K562 (cell line): ENCODE results near the gene PTPN7. TPM values are rescaled to one million over a fixed set of nuclear protein-coding genes. Genes with fewer than 3 reads are reported as not detected.

Experiments used
- COPS2 ChIP-seq: fragments of 450-650 bp; conservative IDR thresholded peaks from 2 replicates; pipeline ENCODE4 v1.6.1; 2016; ENCODE audit warnings: mild to moderate bottlenecking, moderate library complexity
- EGR1 ChIP-seq: fragments of 450-650 bp; conservative IDR thresholded peaks from 2 replicates; pipeline ENCODE4 v1.6.1; 2017; ENCODE audit warnings: mild to moderate bottlenecking
- ETS2 ChIP-seq: IDR thresholded peaks from 2 replicates; pipeline ENCODE4 v1.6.1; 2016; ENCODE audit warnings: borderline replicate concordance, missing genetic modification characterization, mild to moderate bottlenecking, moderate library complexity, missing compliant biosample characterization; ENCODE audit not compliant: poor library complexity, severe bottlenecking
- FOSL1 ChIP-seq: fragments of 200-800 bp; sonication (Bioruptor generic); conservative IDR thresholded peaks from 2 replicates; pipeline ENCODE4 v1.6.1; 2016; ENCODE audit warnings: missing genetic modification characterization, missing compliant biosample characterization
- MAX ChIP-seq: sonication (generic); formaldehyde crosslinking; IDR thresholded peaks from 2 replicates; pipeline ENCODE4 v1.9.0; 2022; ENCODE audit warnings: mild to moderate bottlenecking, missing genetic modification reagents
- POLR2G ChIP-seq: fragments of 200-400 bp; formaldehyde crosslinking; IDR thresholded peaks from 2 replicates; pipeline ENCODE4 v1.6.1; 2017; ENCODE audit warnings: low read depth, mild to moderate bottlenecking, antibody characterized with exemption, low read length, moderate library complexity
- SFPQ ChIP-seq: fragments of 200-400 bp; formaldehyde crosslinking; IDR thresholded peaks from 2 replicates; pipeline ENCODE4 v1.6.1; 2017; ENCODE audit warnings: mild to moderate bottlenecking, low read depth, low read length, moderate library complexity
- SMAD2 ChIP-seq: fragments of 150-350 bp; IDR thresholded peaks from 2 replicates; pipeline ENCODE4 v1.6.1; 2014; ENCODE audit warnings: low read depth, mild to moderate bottlenecking, low read length
- STAT6 ChIP-seq: sonication (generic); formaldehyde crosslinking; IDR thresholded peaks from 2 replicates; pipeline ENCODE4 v1.8.1; 2023; ENCODE audit warnings: mild to moderate bottlenecking, missing genetic modification reagents
- TARDBP ChIP-seq: fragments of 450-650 bp; IDR thresholded peaks from 2 replicates; pipeline ENCODE4 v1.6.1; 2016
- TCF7L2 ChIP-seq: fragments of 150-350 bp; IDR thresholded peaks from 2 replicates; pipeline ENCODE4 v1.6.1; 2016; ENCODE audit warnings: low read depth, mild to moderate bottlenecking, low read length, moderate library complexity
- ZBTB43 ChIP-seq: sonication (generic); formaldehyde crosslinking; IDR thresholded peaks from 2 replicates; pipeline ENCODE4 v1.8.0; 2023; ENCODE audit warnings: mild to moderate bottlenecking, missing genetic modification reagents
- ZNF3 ChIP-seq: fragments of 250-450 bp; sonication (Bioruptor Pico); IDR thresholded peaks from 2 replicates; pipeline ENCODE4 v1.5.0; 2021; ENCODE audit warnings: mild to moderate bottlenecking, moderate library complexity
- polyA plus RNA-seq, 8 experiments: library from polyadenylated mRNA; depleted of rRNA in 4 of 8; stranded (reverse) in 5 of 8; unstranded in 3 of 8; fragments of >200 nt; fragmentation: Nextera tagmentation in 2 of 8; fragmentation: Illumina TruSeq in 1 of 8; extraction: Ambion mirVana in 2 of 8; extraction: Trizol in 1 of 8; gene quantifications; 2 replicates each; pipeline versions ENCODE4 v1.2.1 to v1.2.3, GENCODE V29; 2011 to 2014; ENCODE audit warnings: inconsistent platforms in 1 of 8, missing spikeins in 1 of 8
- total RNA-seq, 7 experiments: library from RNA; depleted of rRNA in 6 of 7; stranded (reverse); fragments of >200 nt in 6 of 7; fragmentation: Illumina TruSeq in 2 of 7; extraction: Trizol in 2 of 7; gene quantifications; 2 replicates each; pipeline versions ENCODE4 v1.2.1 to v1.2.3, GENCODE V29; 2011 to 2021; ENCODE audit warnings: low replicate concordance in 1 of 7
- TF ChIP-seq, protein P1 (sequence below): fragments of 450-650 bp; IDR thresholded peaks from 2 replicates; pipeline ENCODE4 v1.6.1; 2016; ENCODE audit warnings: borderline replicate concordance
- TF ChIP-seq, protein P2 (sequence below), 3 experiments: IDR thresholded peaks in 2 of 3; conservative IDR thresholded peaks in 1 of 3; 2 replicates each; pipeline ENCODE4 v1.5.1; 2011 to 2012; ENCODE audit warnings: low read length in 3 of 3, mild to moderate bottlenecking in 3 of 3, control low read depth in 2 of 3, improper control_type of control experiment in 1 of 3, inconsistent platforms in 1 of 3, low read depth in 1 of 3, mixed read lengths in 1 of 3, moderate library complexity in 1 of 3; ENCODE audit not compliant: insufficient read depth in 2 of 3

The PTPN7 gene
- total and polyA plus RNA-seq, 9 of the 15 experiments (the other 6 are each of a cell fraction or from before 2014, with no cell fraction given), result 18.7 to 144 (median 120) TPM

GRCh38 chr1:202106340-202107254, 53.8 kb downstream of the PTPN7 start (continued):
- TF ChIP-seq SMAD2 (no peak), COPS2 (no peak), MAX (CRISPR knock-in tag) (peak; percentile 18; the same call in 1 of the 2 replicates), STAT6 (CRISPR knock-in tag) (no peak), EGR1 (peak; percentile 51; the same call in 1 of the 2 replicates), TARDBP (no peak; the same call in 1 of the 2 replicates), FOSL1 (tag) (peak; percentile 90), ETS2 (tag) (no peak), SFPQ (no peak), ZNF3 (CRISPR knock-in tag) (no peak), ZBTB43 (CRISPR knock-in tag) (no peak), POLR2G (no peak), TCF7L2 (no peak)
- TF ChIP-seq, protein P1, sequence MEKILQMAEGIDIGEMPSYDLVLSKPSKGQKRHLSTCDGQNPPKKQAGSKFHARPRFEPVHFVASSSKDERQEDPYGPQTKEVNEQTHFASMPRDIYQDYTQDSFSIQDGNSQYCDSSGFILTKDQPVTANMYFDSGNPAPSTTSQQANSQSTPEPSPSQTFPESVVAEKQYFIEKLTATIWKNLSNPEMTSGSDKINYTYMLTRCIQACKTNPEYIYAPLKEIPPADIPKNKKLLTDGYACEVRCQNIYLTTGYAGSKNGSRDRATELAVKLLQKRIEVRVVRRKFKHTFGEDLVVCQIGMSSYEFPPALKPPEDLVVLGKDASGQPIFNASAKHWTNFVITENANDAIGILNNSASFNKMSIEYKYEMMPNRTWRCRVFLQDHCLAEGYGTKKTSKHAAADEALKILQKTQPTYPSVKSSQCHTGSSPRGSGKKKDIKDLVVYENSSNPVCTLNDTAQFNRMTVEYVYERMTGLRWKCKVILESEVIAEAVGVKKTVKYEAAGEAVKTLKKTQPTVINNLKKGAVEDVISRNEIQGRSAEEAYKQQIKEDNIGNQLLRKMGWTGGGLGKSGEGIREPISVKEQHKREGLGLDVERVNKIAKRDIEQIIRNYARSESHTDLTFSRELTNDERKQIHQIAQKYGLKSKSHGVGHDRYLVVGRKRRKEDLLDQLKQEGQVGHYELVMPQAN, result no peak
- TF ChIP-seq, protein P2, sequence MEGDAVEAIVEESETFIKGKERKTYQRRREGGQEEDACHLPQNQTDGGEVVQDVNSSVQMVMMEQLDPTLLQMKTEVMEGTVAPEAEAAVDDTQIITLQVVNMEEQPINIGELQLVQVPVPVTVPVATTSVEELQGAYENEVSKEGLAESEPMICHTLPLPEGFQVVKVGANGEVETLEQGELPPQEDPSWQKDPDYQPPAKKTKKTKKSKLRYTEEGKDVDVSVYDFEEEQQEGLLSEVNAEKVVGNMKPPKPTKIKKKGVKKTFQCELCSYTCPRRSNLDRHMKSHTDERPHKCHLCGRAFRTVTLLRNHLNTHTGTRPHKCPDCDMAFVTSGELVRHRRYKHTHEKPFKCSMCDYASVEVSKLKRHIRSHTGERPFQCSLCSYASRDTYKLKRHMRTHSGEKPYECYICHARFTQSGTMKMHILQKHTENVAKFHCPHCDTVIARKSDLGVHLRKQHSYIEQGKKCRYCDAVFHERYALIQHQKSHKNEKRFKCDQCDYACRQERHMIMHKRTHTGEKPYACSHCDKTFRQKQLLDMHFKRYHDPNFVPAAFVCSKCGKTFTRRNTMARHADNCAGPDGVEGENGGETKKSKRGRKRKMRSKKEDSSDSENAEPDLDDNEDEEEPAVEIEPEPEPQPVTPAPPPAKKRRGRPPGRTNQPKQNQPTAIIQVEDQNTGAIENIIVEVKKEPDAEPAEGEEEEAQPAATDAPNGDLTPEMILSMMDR (IDR thresholded peaks at IDR 0.05 in 2 of 3, conservative IDR thresholded peaks at IDR 0.05 in 1 of 3; ENCODE audit: insufficient read depth in 2 of 3, low read depth in 1 of 3, low read length in 3 of 3), result no peak
